ENCODE results near the gene MATN1. TPM values are rescaled to one million over a fixed set of nuclear protein-coding genes. Genes with fewer than 3 reads are reported as not detected.
"Not testable (repeated sequence)": the region's sequence is repeated elsewhere in the genome, so short reads cannot be mapped to it uniquely, and the experiment has no call there.

Gene MATN1
- total RNA-seq, 1 donor from 2014 or later, result 0.49 TPM

- TF ChIP-seq POLR2AphosphoS5 (IDR thresholded peaks at IDR 0.05; ENCODE audit: insufficient read depth in 1 of 2, low read depth in 1 of 2) (no peak), CTCF (IDR thresholded peaks at IDR 0.05) (no peak), POLR2A (IDR thresholded peaks at IDR 0.05) (no peak)
- intact Hi-C loops (cut with DNase I), result no loop called here
- Histone ChIP-seq H3K27me3 (no peaks in the 10 kb centered on the region), H3K36me3 (no peaks in the 10 kb centered on the region), H3K4me3 (no peak overlapping the region), H3K9me3 (no peaks in the 10 kb centered on the region), H3K27ac (no peak overlapping the region), H3K4me1 (no peaks in the 10 kb centered on the region)
- no peak for DNase-seq (ENCODE audit: extremely low spot score in 2 of 2)
Measured at GRCh38 chr1:30768159-30768829, 44.9 kb upstream of the MATN1 start.

- H3K27ac ChIP-seq; H3K4me1 ChIP-seq; H3K36me3 ChIP-seq; H3K9me3 ChIP-seq; H3K27me3 ChIP-seq; intact Hi-C loops (cut with DNase I); H3K4me3 ChIP-seq; DNase-seq (ENCODE audit: extremely low spot score in 2 of 2): not testable (repeated sequence)
Measured at GRCh38 chr1:30766948-30767347, 43.6 kb upstream of the MATN1 start.

- no peak overlapping the region for H3K27ac ChIP-seq
- intact Hi-C loops (cut with DNase I), result no loop called here
- H3K27me3 ChIP-seq, result no peaks in the 10 kb centered on the region
- H3K4me1 ChIP-seq, result no peaks in the 10 kb centered on the region
- H3K36me3 ChIP-seq, result no peaks in the 10 kb centered on the region
- H3K4me3 ChIP-seq, result no peak overlapping the region
- DNase-seq (ENCODE audit: extremely low spot score in 2 of 2), result no peak
- TF ChIP-seq POLR2A (IDR thresholded peaks at IDR 0.05) (no peak), POLR2AphosphoS5 (IDR thresholded peaks at IDR 0.05; ENCODE audit: insufficient read depth in 1 of 2, low read depth in 1 of 2) (no peak), CTCF (IDR thresholded peaks at IDR 0.05) (no peak)
- H3K9me3 ChIP-seq, result no peaks in the 10 kb centered on the region
Measured at GRCh38 chr1:30765556-30766434, 42.4 kb upstream of the MATN1 start.

- H3K9me3 ChIP-seq, result no peaks in the 10 kb centered on the region
- no peaks in the 10 kb centered on the region for H3K4me1 ChIP-seq
- no peaks in the 10 kb centered on the region for H3K27me3 ChIP-seq
- H3K27ac ChIP-seq, result no peak overlapping the region
- intact Hi-C loops (cut with DNase I), result no loop called here
- H3K4me3 ChIP-seq, result no peak overlapping the region
- no peaks in the 10 kb centered on the region for H3K36me3 ChIP-seq
- TF ChIP-seq POLR2AphosphoS5 (IDR thresholded peaks at IDR 0.05; ENCODE audit: insufficient read depth in 1 of 2, low read depth in 1 of 2) (no peak), POLR2A (IDR thresholded peaks at IDR 0.05) (no peak), CTCF (IDR thresholded peaks at IDR 0.05) (no peak)
- DNase-seq (ENCODE audit: extremely low spot score in 2 of 2), result no peak
Measured at GRCh38 chr1:30764939-30765555, 41.7 kb upstream of the MATN1 start.

GRCh38 chr1:30764396-30764795 lies 41.0 kb upstream of the MATN1 start:
- H3K4me3 ChIP-seq, result no peak overlapping the region
- no peaks in the 10 kb centered on the region for H3K4me1 ChIP-seq
- peak overlapping the region; percentile 43 for H3K27ac ChIP-seq
- no peaks in the 10 kb centered on the region for H3K9me3 ChIP-seq
- no peak for DNase-seq (ENCODE audit: extremely low spot score in 2 of 2)
- H3K36me3 ChIP-seq, result no peaks in the 10 kb centered on the region
- no peak for TF ChIP-seq POLR2AphosphoS5 (IDR thresholded peaks at IDR 0.05; ENCODE audit: insufficient read depth in 1 of 2, low read depth in 1 of 2)
- TF ChIP-seq CTCF (IDR thresholded peaks at IDR 0.05), result no peak
- no peak for TF ChIP-seq POLR2A (IDR thresholded peaks at IDR 0.05)
- intact Hi-C loops (cut with DNase I), result no loop called here
- H3K27me3 ChIP-seq, result no peaks in the 10 kb centered on the region
